Activated CD8-positive, alpha-beta memory T cell treated with anti-CD3 and anti-CD28 coated beads for 48 hours (primary cell): ENCODE measurements around the gene WWOX.

Source experiments
- DNase-seq, 3 experiments: peaks; one replicate each; pipeline ENCODE4 v3.0.0-alpha.2; 2020; ENCODE audit warnings: low read depth in 2 of 3, low spot score in 2 of 3

WWOX gene

DNA sequence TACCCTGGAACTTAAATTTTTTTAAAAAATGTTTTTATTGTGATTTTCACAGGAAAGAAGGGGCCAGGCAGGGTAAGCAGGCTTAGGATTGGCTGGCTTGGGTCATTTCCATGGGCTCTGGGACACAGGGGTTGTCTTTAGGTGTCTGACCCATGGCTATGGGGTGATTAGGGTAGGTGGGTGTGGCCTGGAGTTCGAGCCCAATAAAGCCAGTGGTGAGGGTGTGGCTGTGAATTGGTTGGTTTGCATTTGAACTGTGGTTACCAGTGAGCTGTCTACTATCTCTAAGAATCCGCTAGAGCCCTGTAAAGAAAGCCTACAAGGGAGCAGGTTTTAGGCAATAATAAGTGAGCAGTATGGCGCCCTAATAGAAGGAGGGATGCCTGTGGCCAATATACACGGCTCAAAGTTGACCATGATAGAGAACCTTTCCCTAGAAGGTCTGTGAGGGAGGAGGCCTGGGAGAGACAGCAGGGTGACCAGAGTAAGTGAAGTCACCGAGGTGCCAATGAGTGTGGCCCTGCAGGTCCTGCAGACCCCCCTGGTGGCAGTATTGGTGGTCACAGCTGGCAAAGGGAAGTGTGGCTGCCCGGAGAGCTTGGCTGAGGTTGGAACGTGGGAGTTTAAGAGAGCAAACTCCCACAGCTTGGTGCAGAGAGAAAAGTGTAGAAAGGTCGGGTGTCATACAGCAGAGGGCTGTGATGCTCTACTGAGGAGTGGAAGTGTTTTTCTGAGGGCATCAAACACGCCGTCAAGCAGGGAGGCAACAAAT lies 454.0 kb downstream of the WWOX start:
- DNase-seq, result no peak

DNA sequence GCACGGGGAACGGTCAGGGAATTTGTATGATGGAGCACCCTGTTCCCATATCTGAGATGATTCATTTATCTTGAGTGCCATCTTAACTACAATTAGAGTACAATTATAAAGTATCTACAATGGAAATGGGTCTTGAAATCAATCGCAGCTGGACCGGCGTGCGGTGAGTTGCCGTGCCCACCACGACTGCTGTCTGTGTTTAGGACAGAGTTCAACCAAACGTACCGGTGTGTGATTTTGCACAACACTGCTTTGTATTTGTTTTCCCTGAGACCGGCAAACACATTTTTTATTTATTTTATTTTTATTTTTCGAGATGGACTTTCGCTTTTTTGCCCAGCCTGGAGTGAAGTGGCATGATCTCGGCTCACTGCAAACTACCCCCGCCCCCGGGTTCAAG lies 457.0 kb downstream of the WWOX start:
- no peak for DNase-seq

DNA sequence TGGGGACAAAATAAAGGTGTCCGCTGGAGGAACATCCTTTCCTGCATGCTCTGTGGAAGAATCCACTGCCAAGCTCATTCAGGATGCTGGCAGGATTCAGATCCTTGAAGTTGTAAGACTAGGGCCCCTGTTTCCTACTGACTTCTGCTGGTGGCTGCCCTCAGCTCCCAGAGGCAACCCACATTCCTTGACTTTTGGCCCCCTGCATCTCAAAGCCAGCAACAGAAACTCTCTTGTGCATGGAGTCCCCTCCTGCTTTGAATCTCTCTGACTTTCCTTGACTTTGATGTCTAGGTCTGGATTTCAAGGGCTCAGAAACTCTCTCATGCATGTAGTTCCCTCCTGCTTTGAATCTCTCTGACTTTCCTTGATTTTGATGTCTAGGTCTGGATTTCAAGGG lies 461.5 kb downstream of the WWOX start:
- no peak for DNase-seq

DNA sequence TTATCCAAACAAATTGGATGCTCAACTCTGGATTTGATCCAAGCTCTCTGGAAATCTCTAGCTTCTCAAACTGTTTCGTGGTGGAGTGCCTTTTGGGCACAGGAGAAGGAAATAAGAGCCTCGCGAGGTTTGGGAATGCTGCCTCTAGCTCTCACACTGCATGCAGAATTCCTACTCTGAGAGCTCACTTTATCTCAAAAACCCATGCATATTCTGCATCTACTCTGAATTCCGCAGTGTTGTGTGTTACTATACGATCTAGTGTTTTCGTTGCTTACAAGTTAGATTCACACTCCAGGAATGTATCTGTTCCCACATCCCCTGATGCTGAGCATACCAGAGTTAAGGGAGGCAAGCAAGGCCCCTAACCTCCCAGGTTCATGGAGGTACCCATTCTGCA lies 462.7 kb downstream of the WWOX start:
- DNase-seq, result no peak

DNA sequence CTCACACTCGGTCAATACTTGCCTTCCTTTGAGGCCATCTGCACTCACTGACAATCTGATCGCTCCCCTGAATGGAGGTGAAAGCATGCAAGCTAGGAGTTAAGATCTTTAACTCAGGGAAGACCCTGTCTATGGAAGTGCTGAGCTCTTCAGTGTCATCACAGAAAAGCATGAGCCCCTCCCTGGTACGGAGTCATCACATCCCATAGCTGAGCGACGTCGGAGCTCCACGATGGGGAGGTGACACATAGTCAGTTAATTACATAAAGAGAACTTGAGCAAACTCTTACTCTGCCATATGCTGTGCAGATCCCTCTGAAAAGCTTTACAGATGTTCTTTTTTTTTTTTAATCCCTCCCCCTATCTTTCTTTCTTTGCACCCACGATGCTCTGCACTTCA lies 463.2 kb downstream of the WWOX start:
- no peak for DNase-seq

DNA sequence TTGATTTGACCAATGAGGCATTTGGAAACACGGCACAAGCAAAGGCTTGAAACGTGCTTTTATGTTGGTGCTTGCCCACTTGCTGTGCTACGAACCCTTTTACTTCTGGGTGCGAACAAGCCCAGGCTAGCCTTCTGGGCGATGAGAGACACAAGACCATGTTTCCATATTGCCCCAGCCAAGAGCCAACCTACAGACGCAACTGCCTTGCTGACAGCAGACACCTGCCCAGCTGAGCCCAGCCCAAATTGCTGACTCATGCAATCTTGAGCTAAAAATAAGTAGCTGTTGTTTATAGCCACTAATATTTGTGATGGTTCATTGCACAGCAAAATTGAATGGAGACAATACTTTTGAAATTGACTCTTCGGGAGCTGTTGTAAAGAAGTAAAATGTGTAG lies 464.5 kb downstream of the WWOX start:
- DNase-seq, result no peak

DNA sequence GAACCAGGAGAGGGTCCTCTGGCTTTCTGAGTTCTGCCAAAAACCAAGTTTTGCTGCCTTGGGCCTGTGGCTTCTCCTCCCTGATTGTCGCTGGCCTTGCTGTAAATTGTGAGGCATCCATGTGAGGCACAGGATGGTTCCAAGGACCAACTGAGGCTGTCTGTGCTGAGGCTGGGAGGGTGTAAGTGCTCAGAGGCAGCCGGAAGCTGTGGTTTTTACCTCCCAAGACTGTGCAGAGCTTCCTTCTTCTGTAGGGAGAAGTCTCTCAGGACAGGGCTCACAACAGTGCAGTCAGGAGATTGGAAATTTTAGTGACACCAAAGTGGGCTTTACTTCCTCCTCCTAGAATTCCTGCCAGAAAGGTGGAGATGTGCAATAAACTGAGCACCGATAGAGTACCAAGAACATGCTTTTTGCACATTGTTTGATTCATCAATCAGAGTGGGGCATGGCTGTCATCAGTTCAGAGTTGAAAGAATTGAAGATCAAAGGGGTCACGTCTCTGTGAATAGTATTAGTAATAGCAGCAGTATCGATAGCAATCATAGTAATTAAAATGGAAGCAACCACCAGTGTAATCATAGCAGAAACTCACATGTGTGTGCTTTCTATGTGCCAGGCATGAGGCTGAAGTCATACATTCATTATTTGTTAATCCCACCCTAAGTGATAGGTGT lies 467.1 kb downstream of the WWOX start:
- no peak for DNase-seq

DNA sequence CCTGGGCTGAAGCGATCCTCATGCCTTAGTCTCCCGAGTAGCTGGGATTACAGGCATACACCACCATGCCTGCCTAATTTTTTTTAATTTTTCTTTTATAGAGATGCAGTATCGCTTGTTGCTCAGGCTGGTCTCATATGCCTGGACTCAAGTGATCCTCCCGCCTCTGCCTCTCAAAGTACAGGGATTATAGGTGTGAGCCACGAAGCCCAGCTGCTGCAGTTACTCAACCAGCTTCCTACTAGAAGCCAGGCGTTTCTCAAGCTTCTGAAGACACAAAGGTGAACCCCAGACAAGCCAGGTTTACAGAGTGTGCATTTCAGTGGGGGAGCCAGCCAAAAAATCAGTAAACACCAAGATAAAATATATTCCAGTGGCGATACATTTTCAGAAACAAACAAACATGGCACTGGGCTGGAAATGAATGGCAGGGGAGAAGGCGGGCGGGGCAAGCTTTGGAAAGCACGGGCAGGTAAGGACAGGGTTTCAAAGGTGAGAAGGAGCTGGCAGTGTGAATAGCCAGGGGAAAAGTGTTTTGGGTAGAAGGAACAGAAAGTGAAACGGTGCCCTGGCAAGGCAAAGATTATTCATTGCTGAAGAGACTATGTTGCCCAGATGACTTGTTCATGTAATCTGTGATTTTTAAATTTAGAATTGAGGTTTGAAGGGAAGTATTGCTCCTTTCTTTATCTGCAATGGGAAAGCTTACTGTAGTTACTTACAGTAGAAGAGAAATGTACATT lies 471.1 kb downstream of the WWOX start:
- no peak for DNase-seq

DNA sequence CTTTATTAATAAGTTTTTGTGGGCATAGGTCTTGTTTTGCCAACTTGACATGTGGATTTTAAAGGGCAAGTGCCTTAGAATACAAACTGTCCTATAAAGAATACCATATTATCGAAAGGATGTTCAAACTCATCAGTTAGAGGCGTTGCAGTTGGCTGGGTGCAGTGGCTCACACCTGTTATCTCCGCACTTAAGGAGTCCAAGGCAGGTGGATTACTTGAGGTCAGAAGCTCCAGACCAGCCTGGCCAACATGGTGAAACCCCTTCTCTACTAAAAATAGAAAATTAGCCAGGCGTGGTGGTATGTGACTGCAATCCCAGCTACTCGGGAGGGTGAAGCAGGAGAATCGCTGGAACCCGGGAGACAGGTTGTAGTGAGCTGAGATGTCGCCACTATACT lies 472.0 kb downstream of the WWOX start:
- no peak for DNase-seq

DNA sequence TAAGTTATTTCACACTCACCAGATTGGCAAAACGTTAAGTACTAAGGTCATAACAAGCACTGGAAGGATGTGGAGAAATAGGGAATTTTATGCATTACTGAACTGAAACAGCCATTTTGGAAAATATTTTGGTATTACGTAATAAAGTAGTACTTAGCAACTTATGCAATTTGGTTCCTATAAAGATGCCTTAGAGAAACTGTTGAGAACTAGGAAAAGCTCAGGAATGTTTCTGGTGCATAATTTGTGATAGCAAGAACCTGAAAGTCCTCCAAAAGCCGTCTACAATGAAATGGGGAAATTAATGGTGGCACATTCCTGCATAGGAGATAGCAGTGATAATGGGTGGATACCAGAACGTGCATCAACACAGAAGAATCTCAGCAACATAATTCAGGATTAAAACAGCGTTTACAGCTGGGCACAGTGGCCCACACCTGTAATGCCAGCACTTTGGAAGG lies 472.5 kb downstream of the WWOX start:
- no peak for DNase-seq

DNA sequence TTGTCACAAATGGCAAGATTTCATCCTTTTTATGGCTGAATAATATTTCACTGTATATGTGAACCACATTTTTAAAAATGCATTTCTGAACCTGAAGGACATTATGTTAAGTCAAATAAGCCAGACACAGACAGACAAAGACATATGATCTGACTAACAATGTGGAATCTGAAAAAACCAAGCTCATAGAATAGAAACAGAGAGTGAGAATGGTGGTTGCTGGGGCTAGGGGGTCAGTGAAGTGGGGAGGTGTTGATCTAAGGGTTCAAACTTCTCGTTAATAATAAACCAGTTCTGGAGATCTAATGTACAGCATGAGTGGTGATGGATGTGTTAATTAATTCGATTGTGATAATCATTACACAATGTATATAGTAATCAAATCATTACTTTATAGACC lies 475.1 kb downstream of the WWOX start:
- DNase-seq, result no peak

DNA sequence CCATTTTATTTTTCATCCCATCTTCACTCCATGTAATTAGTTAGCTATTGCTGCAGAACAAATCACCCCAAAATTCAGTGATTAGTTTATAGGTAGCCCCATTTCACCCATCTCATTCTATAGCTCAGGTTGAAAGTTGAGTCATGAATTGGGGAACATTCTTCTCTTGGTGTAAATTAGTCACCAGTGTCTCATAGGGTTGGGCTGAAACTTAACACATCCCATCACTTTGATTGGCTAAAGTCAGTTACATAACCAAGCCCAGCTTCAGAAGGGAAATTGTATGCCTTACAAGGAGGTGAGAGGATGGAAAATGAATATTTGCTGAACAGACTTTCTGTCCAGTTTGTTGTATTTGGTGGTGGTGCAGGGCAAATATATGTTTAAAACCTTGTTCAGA lies 477.5 kb downstream of the WWOX start:
- no peak for DNase-seq

DNA sequence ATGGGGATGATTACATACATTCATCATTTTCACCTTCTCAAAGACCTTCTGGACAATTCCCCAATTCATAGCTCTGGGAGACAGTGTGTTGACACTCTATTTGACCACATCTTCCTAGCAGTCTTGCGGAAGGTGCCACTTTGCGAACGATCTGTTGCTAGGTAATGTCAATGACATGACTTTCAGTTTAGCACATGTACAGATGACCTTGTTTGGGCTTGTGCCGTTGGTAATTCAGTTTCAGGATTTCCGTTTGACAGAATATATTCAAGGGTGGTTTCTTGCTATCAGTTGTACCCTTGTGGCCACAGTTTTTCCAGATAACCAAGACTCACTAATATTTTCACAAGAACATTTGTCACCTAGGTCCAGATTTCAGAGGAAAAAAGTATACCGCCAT lies 478.2 kb downstream of the WWOX start:
- no peak for DNase-seq

DNA sequence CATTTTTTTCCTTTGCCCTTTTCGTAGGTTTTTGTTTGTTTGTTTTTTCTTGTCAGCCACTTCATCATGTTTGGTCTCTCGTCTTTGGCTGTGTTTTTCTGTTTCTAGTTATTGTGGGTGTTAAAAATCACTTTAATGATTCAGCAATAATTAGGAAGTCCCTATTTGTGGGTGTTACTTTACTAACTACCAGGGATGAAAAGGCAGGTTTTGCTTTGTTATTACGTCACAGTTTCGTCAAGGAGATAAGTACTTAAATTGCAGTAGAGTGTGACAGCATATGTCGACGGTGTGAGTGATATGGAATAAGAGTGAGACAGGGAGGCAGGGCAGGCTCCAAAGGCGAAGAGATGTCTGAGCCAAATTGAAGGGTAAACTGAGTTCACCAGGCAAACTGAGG lies 479.6 kb downstream of the WWOX start:
- no peak for DNase-seq

DNA sequence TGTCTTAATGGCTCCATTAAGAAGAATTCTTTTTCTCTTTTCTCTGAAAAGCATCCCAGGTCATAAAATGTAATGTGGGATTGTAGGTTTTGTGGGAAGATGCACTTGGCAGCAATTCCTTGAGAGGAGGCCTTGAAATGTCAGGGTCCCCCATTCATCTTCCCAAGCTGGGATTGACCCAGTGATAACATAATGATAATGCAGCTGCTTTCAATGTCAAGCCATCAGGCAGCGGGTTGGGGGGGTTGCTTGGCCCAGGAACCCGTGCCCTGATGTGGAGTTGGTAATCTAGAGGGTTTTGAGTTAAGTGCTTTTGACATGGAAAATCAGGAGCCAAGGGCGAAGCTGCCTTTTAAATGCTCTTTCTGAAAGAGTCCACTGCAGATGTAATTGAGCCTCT lies 484.0 kb downstream of the WWOX start:
- DNase-seq, result no peak

DNA sequence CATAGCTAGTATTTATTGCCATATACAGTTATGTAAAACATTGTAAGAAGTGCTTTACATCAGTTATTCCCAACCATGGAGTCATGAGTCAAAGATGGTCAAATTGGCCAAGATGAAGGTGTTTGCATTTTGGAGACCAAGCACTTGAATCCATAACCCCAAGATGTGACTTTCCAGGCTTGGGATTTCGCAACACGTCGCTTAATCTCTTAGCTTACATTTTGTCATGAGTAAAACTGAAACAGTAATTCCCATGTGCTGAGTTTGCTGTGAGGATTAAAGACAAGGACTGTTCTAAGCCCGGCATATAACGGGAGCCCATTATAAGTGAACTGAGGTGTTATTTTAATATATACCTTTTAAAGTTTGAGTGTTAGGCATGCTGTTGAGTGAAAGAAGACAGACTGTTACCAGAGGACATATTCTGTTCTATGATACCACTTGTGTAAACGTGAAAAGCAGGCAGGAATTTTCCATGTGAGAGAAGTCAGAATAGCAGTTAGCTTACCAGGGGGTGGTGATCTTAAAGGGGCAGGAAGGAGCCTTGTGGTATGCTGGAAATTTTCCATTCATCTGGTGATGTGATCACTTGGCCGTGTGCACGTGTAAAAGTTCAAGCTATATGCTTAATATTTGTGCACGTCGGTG lies 484.9 kb downstream of the WWOX start:
- DNase-seq, result no peak

DNA sequence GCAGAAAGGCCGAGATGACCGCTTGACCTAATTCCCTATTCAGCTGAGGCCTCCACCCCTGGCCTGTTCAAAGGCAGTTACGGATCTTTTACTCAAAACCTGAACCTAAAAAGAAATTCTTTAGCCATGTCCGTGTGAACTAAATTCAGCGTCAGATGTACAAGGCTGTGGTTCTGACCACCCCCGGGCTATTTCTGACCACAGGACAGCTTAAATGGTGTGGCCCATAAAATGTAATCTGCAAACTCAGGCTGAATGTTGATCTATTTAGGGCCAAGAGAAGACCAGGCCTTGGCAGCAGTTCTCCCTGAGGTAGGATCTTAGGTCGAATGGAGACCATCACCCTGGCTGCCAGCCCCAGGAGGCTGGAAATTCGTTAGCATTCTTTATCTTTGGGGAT lies 485.5 kb downstream of the WWOX start:
- DNase-seq, result no peak

DNA sequence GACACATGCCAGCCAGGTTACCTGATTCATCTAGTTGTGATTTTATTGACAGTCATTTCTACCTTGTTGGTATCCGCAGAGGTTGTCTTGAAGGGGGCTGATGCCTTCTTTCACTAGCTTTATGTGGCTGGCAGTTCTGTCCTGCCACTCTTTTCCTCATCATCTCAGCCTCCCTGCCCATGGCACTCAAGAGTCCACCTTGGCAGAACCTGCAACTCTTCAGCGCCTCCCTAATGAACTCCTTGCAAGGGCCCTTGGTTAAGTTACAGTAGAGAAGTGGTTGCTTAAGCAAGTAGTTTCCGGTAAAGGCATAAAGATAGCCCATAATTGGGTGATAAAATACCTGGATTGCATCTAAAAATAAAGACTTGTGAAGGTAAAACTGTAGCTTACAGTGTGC lies 489.9 kb downstream of the WWOX start:
- no peak for DNase-seq

DNA sequence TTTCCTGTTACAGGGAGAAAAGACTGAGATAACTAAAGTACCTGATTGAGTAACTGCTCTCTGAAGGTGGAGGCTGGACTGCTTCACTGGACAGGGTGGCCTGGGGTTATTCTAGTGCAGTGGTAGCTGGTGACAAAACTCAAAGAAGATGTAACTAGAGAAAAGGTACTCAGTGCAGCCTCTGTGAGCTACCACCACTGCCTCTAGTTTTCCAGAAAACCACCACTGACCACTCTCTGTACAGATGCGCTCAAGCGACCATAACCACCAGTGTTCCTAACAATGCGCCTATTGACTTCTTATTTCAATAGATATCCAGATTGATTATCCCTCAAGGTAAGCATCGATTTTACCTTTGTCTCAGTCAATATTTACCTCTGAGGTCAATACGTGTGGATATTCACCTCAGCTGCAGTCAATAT lies 492.2 kb downstream of the WWOX start:
- DNase-seq, result no peak

DNA sequence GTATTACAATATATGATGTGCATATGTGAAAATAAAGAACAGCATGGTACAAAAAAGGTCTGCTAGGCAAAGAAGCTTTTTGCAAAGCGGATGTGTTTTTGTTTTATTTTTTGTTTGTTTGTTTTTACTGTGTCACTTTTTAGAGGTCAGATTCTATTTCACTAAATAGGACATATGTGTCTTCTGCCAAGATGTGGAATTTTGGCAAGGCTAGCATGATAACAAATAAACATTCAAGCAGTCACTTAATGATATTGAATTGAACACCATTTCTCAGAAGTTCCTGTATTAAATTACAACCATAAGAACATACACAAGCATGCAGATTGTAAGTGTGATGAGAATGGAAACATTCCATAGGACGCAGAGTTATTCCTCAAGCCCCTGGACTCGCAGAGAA lies 492.7 kb downstream of the WWOX start:
- no peak for DNase-seq

DNA sequence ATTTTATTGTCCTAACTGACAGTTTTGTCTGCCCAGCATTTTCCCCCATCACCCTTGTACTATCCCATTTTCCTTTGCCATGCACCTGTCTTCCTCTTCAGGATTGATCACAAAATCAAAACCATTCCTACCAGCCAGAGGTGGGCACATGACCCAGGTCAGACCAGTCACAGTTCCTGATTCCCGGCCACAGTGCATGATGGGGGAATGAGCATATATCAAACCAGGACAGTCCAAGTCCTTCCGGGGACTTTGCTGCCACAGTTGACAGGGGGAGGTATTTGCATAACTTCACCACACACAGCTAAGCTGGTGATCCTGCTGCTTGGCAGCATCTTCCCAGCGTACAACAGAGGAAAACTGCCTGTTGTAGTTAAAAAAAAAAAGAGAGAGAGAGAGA lies 493.9 kb downstream of the WWOX start:
- DNase-seq, result no peak

DNA sequence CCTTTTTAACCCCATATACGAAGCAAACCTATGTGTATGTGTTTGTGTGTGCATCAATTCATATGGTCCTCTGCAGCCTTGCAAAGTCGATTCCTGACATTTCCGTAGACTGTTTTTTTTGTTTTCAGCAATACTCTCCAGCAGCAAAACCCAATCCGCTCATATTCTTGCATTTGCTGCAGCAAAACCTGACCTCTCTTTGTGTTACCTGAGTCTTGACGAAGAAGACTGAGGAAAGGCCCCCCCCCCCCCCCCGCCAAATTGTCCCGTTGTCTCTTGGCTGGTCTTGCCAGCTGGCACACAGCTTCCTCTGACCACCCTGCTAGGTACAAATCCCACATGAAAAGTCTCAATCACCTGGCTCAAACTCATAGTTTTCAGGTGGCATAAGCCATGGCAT lies 494.7 kb downstream of the WWOX start:
- DNase-seq, result no peak
